H9 (cell line): Measurements from ENCODE around the gene SIPA1L2. TPM values are rescaled to one million over a fixed set of nuclear protein-coding genes. Genes with fewer than 3 reads are reported as not detected.

Experiments used
- DNase-seq: peaks from one replicate; pipeline ENCODE4 v3.0.0-alpha.2; 2017
- H2AFZ ChIP-seq: one replicate; pipeline ENCODE4 v1.6.1; 2013; ENCODE audit warnings: mild to moderate bottlenecking, low read length, control low read depth, moderate library complexity
- H2AK5ac ChIP-seq: 2 replicates; pipeline ENCODE4 v1.6.1; 2013; ENCODE audit warnings: low read length, control low read depth, mixed read lengths; ENCODE audit not compliant: insufficient read length
- H2BK120ac ChIP-seq: one replicate; pipeline ENCODE4 v1.6.1; 2013; ENCODE audit warnings: low read depth, mild to moderate bottlenecking, low read length, control low read depth, inconsistent platforms; ENCODE audit not compliant: poor library complexity, severe bottlenecking
- H2BK12ac ChIP-seq: 2 replicates; pipeline ENCODE4 v1.6.1; 2013; ENCODE audit warnings: low read length, control low read depth, mixed read lengths, low read depth; ENCODE audit not compliant: insufficient read length
- H2BK15ac ChIP-seq: 2 replicates; pipeline ENCODE4 v1.6.1; 2013; ENCODE audit warnings: low read depth, low read length, control low read depth
- H2BK20ac ChIP-seq: one replicate; pipeline ENCODE4 v1.6.1; 2013; ENCODE audit warnings: low read depth, mild to moderate bottlenecking, low read length, control low read depth, inconsistent platforms; ENCODE audit not compliant: poor library complexity, severe bottlenecking
- H2BK5ac ChIP-seq: 2 replicates; pipeline ENCODE4 v1.6.1; 2013; ENCODE audit warnings: low read length, control low read depth, mixed read lengths; ENCODE audit not compliant: insufficient read length
- H3K14ac ChIP-seq: 2 replicates; pipeline ENCODE4 v1.6.1; 2013; ENCODE audit warnings: low read length, control low read depth; ENCODE audit not compliant: insufficient read depth
- H3K18ac ChIP-seq: 2 replicates; pipeline ENCODE4 v1.6.1; 2013; ENCODE audit warnings: low read depth, mild to moderate bottlenecking, mixed read lengths, low read length, control low read depth; ENCODE audit not compliant: insufficient read length
- H3K23ac ChIP-seq: 2 replicates; pipeline ENCODE4 v1.6.1; 2013; ENCODE audit warnings: low read length, control low read depth, mixed read lengths, low read depth; ENCODE audit not compliant: insufficient read length
- H3K23me2 ChIP-seq: 2 replicates; pipeline ENCODE4 v1.6.1; 2013; ENCODE audit warnings: low read depth, mild to moderate bottlenecking, mixed read lengths, low read length, control low read depth; ENCODE audit not compliant: insufficient read length, poor library complexity, severe bottlenecking
- H3K27ac ChIP-seq: 2 replicates; pipeline ENCODE4 v1.5.1; 2013; ENCODE audit warnings: low read length, control low read depth, mixed read lengths, low read depth; ENCODE audit not compliant: insufficient read length
- H3K27me3 ChIP-seq: 2 replicates; pipeline ENCODE4 v1.6.1; 2013; ENCODE audit warnings: low read length, control low read depth, inconsistent platforms; ENCODE audit not compliant: insufficient read depth
- H3K4ac ChIP-seq: 2 replicates; pipeline ENCODE4 v1.6.1; 2013; ENCODE audit warnings: low read depth, mild to moderate bottlenecking, control low read depth, inconsistent platforms, low read length, moderate library complexity
- H3K4me1 ChIP-seq: 2 replicates; pipeline ENCODE4 v1.6.1; 2013; ENCODE audit warnings: low read length, control low read depth, inconsistent platforms; ENCODE audit not compliant: insufficient read depth
- H3K4me2 ChIP-seq: 2 replicates; pipeline ENCODE4 v1.6.1; 2013; ENCODE audit warnings: low read length, control low read depth, mixed read lengths; ENCODE audit not compliant: insufficient read length, insufficient read depth
- H3K56ac ChIP-seq: 2 replicates; pipeline ENCODE4 v1.6.1; 2013; ENCODE audit warnings: low read depth, mild to moderate bottlenecking, mixed read lengths, low read length, control low read depth; ENCODE audit not compliant: insufficient read length
- H3K79me1 ChIP-seq: 2 replicates; pipeline ENCODE4 v1.6.1; 2013; ENCODE audit warnings: low read depth, mild to moderate bottlenecking, moderate library complexity, low read length, control low read depth, inconsistent platforms; ENCODE audit not compliant: insufficient read depth, poor library complexity, severe bottlenecking
- H3K79me2 ChIP-seq: 2 replicates; pipeline ENCODE4 v1.6.1; 2013; ENCODE audit warnings: low read length, control low read depth, inconsistent platforms; ENCODE audit not compliant: insufficient read depth
- H3K9ac ChIP-seq: 2 replicates; pipeline ENCODE4 v1.6.1; 2013; ENCODE audit warnings: low read length, control low read depth, mixed read lengths; ENCODE audit not compliant: insufficient read length; ENCODE audit errors: extremely low read depth
- H3K9me3 ChIP-seq: one replicate; pipeline ENCODE4 v1.6.1; 2013; ENCODE audit warnings: low read depth, low read length, inconsistent platforms; ENCODE audit not compliant: control insufficient read depth
- H3T11ph ChIP-seq: one replicate; pipeline ENCODE4 v1.6.1; 2013; ENCODE audit warnings: mild to moderate bottlenecking, low read length, control low read depth, inconsistent platforms
- H4K20me1 ChIP-seq: one replicate; pipeline ENCODE4 v1.6.1; 2013; ENCODE audit not compliant: control insufficient read depth, insufficient read length, insufficient read depth
- H4K5ac ChIP-seq: 2 replicates; pipeline ENCODE4 v1.6.1; 2013; ENCODE audit warnings: low read depth, mild to moderate bottlenecking, mixed read lengths, low read length, control low read depth; ENCODE audit not compliant: insufficient read length
- H4K8ac ChIP-seq: replicated peaks from 2 replicates; pipeline ENCODE4 v1.6.1; 2013; ENCODE audit warnings: low read length, control low read depth, mixed read lengths, low read depth; ENCODE audit not compliant: insufficient read length
- H4K91ac ChIP-seq: 2 replicates; pipeline ENCODE4 v1.6.1; 2013; ENCODE audit warnings: low read depth, mild to moderate bottlenecking, moderate library complexity, mixed read lengths, low read length, control low read depth; ENCODE audit not compliant: insufficient read length
- H3K27ac Mint-ChIP-seq, 3 experiments: 2 replicates in 2 of 3; 3 replicates in 1 of 3; pipeline ENCODE4 v1.8.0; 2020 to 2021; ENCODE audit warnings: mixed read lengths in 3 of 3, mild to moderate bottlenecking in 1 of 3, moderate library complexity in 1 of 3
- H3K27me3 Mint-ChIP-seq: 2 replicates; pipeline ENCODE4 v1.8.0; 2021; ENCODE audit warnings: low read depth, mild to moderate bottlenecking, moderate library complexity, mixed read lengths
- H3K36me3 Mint-ChIP-seq, 3 experiments: 2 replicates in 2 of 3; 3 replicates in 1 of 3; pipeline ENCODE4 v1.8.0; 2020 to 2021; ENCODE audit warnings: low read depth in 3 of 3, mixed read lengths in 3 of 3; ENCODE audit not compliant: insufficient read depth in 1 of 3
- H3K4me1 Mint-ChIP-seq, 2 experiments: 2 replicates each; pipeline ENCODE4 v1.8.0; 2020; ENCODE audit warnings: mixed read lengths in 2 of 2
- H3K4me3 Mint-ChIP-seq, 2 experiments: 2 replicates in 1 of 2; 3 replicates in 1 of 2; pipeline ENCODE4 v1.8.0; 2020 to 2021; ENCODE audit warnings: mild to moderate bottlenecking in 2 of 2, mixed read lengths in 2 of 2, moderate library complexity in 1 of 2
- H3K9me3 Mint-ChIP-seq, 2 experiments: 2 replicates in 1 of 2; 3 replicates in 1 of 2; pipeline ENCODE4 v1.8.0; 2020; ENCODE audit warnings: mild to moderate bottlenecking in 2 of 2, mixed read lengths in 2 of 2, moderate library complexity in 1 of 2
- CTCF ChIP-seq: fragments of 200-600 bp; sonication (generic); conservative IDR thresholded peaks from 3 replicates; pipeline ENCODE4 v1.8.0; 2021; ENCODE audit warnings: antibody characterized with exemption, mild to moderate bottlenecking
- WGBS: extraction: QIAGEN DNeasy Blood & Tissue Kit; methylation state at CpG from one replicate; pipeline ENCODE4 v1.1.7; 2013; ENCODE audit warnings: missing lambda C conversion rate, low lambda C conversion rate, mixed read lengths; ENCODE audit not compliant: insufficient read length; ENCODE audit errors: extremely low coverage; 5-methylcytosine and 5-hydroxymethylcytosine counted together
- total RNA-seq: library from RNA; stranded (reverse); gene quantifications from 2 replicates; pipeline ENCODE4 v1.2.1, GENCODE V29; 2021

SIPA1L2 gene
- total RNA-seq, 1 experiment from 2014 or later: 5.2 TPM

- Histone ChIP-seq H4K91ac (no peak overlapping the region), H3K27ac (no peak overlapping the region), H2BK12ac (no peak overlapping the region), H2BK20ac (no peak overlapping the region), H4K5ac (no peak overlapping the region), H4K20me1 (no peaks in the 10 kb centered on the region), H2AFZ (no peak overlapping the region), H3K23me2 (peaks cover 3% of the 10 kb centered on the region), H3K56ac (no peak overlapping the region), H3K4me1 (peaks cover 4% of the 10 kb centered on the region; the same call in 1 of the 2 replicates), H2BK5ac (no peak overlapping the region), H2BK120ac (no peak overlapping the region), H3K9me3 (no peaks in the 10 kb centered on the region), H3K23ac (no peak overlapping the region), H3K14ac (no peak overlapping the region), H3T11ph (no peak overlapping the region), H2AK5ac (no peak overlapping the region), H3K18ac (no peak overlapping the region), H3K4ac (no peak overlapping the region), H3K79me1 (no peaks in the 10 kb centered on the region), H3K79me2 (no peaks in the 10 kb centered on the region), H3K4me2 (peak overlapping the region; percentile 76), H3K27me3 (peaks cover 13% of the 10 kb centered on the region; the same call in 1 of the 2 replicates), H2BK15ac (no peak overlapping the region), H4K8ac (no peak overlapping the region), H3K9ac (no peak overlapping the region)
- peak; percentile 56 for DNase-seq
- no peak; the same call in 2 of the 3 replicates for TF ChIP-seq CTCF
- Mint-ChIP-seq H3K36me3 (no peaks in the 10 kb centered on the region; a peak in 1 of 7 replicates), H3K27me3 (peaks cover 49% of the 10 kb centered on the region), H3K4me3 (peak overlapping the region; percentile 82 to 93), H3K9me3 (no peaks in the 10 kb centered on the region), H3K27ac (peak overlapping the region in 1 of 3 experiments; percentile 37; a peak in 1 of 7 replicates), H3K4me1 (peaks cover 46 to 47% of the 10 kb centered on the region in 2 experiments)
- no CpG with 5 or more reads among the region's 96 CpGs for WGBS
Observed at GRCh38 chr1:232629250-232630046, 485 bp downstream of the SIPA1L2 start.
